Natural killer cell (primary cell): ENCODE data around the gene CLDN4. TPM values are rescaled to one million over a fixed set of nuclear protein-coding genes. Genes with fewer than 3 reads are reported as not detected.

Source experiments
- ATAC-seq, 3 donors: fragments of 150-1000 bp in 2 of 3; fragments of 200-7000 bp in 1 of 3; cut with Tn5 transposase; 1 replicate in 1 of 3; 2 replicates in 2 of 3; pipeline ENCODE4 v1.10.0; 2021; ENCODE audit warnings: mild to moderate bottlenecking in 2 of 3, moderate library complexity in 2 of 3
- DNase-seq, 2 donors: peaks; one replicate each; pipeline versions ENCODE4 v3.0.0 to v3.0.0-alpha.2; 2013 to 2021; ENCODE audit warnings: mixed read lengths in 1 of 2
- H3K27ac ChIP-seq: one replicate; pipeline ENCODE4 v1.5.1; 2013; ENCODE audit warnings: mild to moderate bottlenecking, low read length
- H3K27me3 ChIP-seq: one replicate; pipeline ENCODE4 v1.6.1; 2013; ENCODE audit warnings: low read length; ENCODE audit not compliant: control insufficient read depth, insufficient read depth
- H3K36me3 ChIP-seq: one replicate; pipeline ENCODE4 v1.6.1; 2013; ENCODE audit warnings: low read length; ENCODE audit not compliant: control insufficient read depth, insufficient read depth
- H3K4me1 ChIP-seq: one replicate; pipeline ENCODE4 v1.6.1; 2013; ENCODE audit warnings: low read length; ENCODE audit not compliant: control insufficient read depth, insufficient read depth
- H3K4me3 ChIP-seq: one replicate; pipeline ENCODE4 v1.5.1; 2013; ENCODE audit warnings: low read length
- H3K9me3 ChIP-seq: one replicate; pipeline ENCODE4 v1.6.1; 2013; ENCODE audit warnings: low read length; ENCODE audit not compliant: control insufficient read depth, insufficient read depth
- H3K27ac Mint-ChIP-seq, 2 donors: one replicate each; pipeline ENCODE4 v1.8.0; 2022; ENCODE audit warnings: mild to moderate bottlenecking in 2 of 2, mixed read lengths in 2 of 2, moderate library complexity in 1 of 2
- H3K27me3 Mint-ChIP-seq, 2 donors: one replicate each; pipeline ENCODE4 v1.8.0; 2022; ENCODE audit warnings: low read depth in 2 of 2, mixed read lengths in 2 of 2
- H3K36me3 Mint-ChIP-seq: one replicate; pipeline ENCODE4 v1.8.0; 2022; ENCODE audit warnings: mixed read lengths
- H3K4me1 Mint-ChIP-seq, 2 donors: one replicate each; pipeline ENCODE4 v1.8.0; 2022; ENCODE audit warnings: mixed read lengths in 2 of 2
- H3K4me3 Mint-ChIP-seq: one replicate; pipeline ENCODE4 v1.8.0; 2022; ENCODE audit warnings: mild to moderate bottlenecking, moderate library complexity, mixed read lengths
- H3K9me3 Mint-ChIP-seq, 2 donors: one replicate each; pipeline ENCODE4 v1.8.0; 2022; ENCODE audit warnings: mixed read lengths in 2 of 2
- WGBS: methylation state at CpG from one replicate; pipeline ENCODE4 v1.1.7; 2013; ENCODE audit warnings: missing lambda C conversion rate; ENCODE audit not compliant: insufficient coverage; 5-methylcytosine and 5-hydroxymethylcytosine counted together
- intact Hi-C: fragments of 100-400 bp; cut with micrococcal nuclease; formaldehyde crosslinking; loops from one replicate; pipeline ENCODE4 v1.14.2; 2022
- total RNA-seq, 4 donors: library from RNA; stranded (reverse); fragments of 120-200 nt in 1 of 4; gene quantifications; one replicate each; pipeline versions ENCODE4 v1.2.3 to v1.2.4, GENCODE V29; 2013 to 2022
- TF ChIP-seq, protein P1 (sequence below): fragments of 200-600 bp; IDR thresholded peaks from one replicate; pipeline ENCODE4 v1.8.0; 2022; ENCODE audit warnings: antibody characterized with exemption

Gene CLDN4
- total RNA-seq, 3 donors from 2014 or later (not counting 1 experiment from before 2014, with no cell fraction given), result 0.09 to 0.30 (median 0.20) TPM

GRCh38 chr7:73869011-73869798 lies 38.4 kb downstream of the CLDN4 start:
- TF ChIP-seq, protein P1, sequence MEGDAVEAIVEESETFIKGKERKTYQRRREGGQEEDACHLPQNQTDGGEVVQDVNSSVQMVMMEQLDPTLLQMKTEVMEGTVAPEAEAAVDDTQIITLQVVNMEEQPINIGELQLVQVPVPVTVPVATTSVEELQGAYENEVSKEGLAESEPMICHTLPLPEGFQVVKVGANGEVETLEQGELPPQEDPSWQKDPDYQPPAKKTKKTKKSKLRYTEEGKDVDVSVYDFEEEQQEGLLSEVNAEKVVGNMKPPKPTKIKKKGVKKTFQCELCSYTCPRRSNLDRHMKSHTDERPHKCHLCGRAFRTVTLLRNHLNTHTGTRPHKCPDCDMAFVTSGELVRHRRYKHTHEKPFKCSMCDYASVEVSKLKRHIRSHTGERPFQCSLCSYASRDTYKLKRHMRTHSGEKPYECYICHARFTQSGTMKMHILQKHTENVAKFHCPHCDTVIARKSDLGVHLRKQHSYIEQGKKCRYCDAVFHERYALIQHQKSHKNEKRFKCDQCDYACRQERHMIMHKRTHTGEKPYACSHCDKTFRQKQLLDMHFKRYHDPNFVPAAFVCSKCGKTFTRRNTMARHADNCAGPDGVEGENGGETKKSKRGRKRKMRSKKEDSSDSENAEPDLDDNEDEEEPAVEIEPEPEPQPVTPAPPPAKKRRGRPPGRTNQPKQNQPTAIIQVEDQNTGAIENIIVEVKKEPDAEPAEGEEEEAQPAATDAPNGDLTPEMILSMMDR, result no peak
- no peaks in the 10 kb centered on the region for H3K36me3 ChIP-seq
- intact Hi-C loops, result no loop called here
- no peak overlapping the region for H3K27ac ChIP-seq
- H3K4me1 ChIP-seq, result no peaks in the 10 kb centered on the region
- Mint-ChIP-seq H3K36me3 (no peaks in the 10 kb centered on the region), H3K4me1 (no peaks in the 10 kb centered on the region), H3K27ac (no peak overlapping the region), H3K4me3 (no peak overlapping the region), H3K27me3 (no peaks in the 10 kb centered on the region), H3K9me3 (no peaks in the 10 kb centered on the region)
- no peaks in the 10 kb centered on the region for H3K27me3 ChIP-seq
- H3K9me3 ChIP-seq, result no peaks in the 10 kb centered on the region
- DNase-seq (no peak), ATAC-seq (no peak)
- WGBS, result 88% methylated on average over 23 of the region's 24 CpGs
- H3K4me3 ChIP-seq, result no peak overlapping the region

DNA sequence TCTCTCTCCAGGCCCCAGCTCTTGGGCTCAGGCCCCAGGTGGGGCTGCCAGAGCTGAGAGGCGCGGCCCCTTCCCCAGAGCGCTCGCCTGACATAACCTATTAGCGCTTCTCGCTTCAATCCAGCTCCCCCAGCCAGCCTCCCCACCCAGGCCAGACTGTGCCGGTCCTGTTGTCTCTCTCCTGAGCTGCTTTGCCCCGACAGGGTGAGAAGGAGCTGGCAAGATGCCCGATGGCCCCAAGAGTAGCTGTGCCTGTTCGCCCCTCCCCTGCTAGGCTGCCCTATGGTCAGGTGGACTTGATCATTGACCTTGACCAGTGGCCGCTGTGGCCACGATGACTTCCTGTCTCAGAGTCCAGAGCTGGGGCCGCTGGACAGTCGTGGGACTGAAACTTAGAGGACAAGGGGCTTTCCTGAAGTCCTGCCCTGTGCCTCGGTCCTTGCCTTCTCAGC lies 39.3 kb downstream of the CLDN4 start:
- intact Hi-C loops, result no loop called here
- H3K27ac Mint-ChIP-seq, result no peak overlapping the region
- Histone ChIP-seq H3K4me1 (no peaks in the 10 kb centered on the region), H3K9me3 (no peaks in the 10 kb centered on the region), H3K36me3 (no peaks in the 10 kb centered on the region), H3K27ac (no peak overlapping the region), H3K27me3 (no peaks in the 10 kb centered on the region), H3K4me3 (no peak overlapping the region)
- H3K27me3 Mint-ChIP-seq, result no peaks in the 10 kb centered on the region
- no peak overlapping the region for H3K4me3 Mint-ChIP-seq
- DNase-seq, result no peak
- 77% methylated on average over 15 of the region's 15 CpGs for WGBS
- no peaks in the 10 kb centered on the region for H3K4me1 Mint-ChIP-seq
- no peaks in the 10 kb centered on the region for H3K9me3 Mint-ChIP-seq
- no peak for ATAC-seq
- H3K36me3 Mint-ChIP-seq, result no peaks in the 10 kb centered on the region
- TF ChIP-seq, protein P1, result no peak

- Mint-ChIP-seq H3K36me3 (no peaks in the 10 kb centered on the region), H3K27me3 (no peaks in the 10 kb centered on the region), H3K9me3 (no peaks in the 10 kb centered on the region), H3K4me1 (no peaks in the 10 kb centered on the region), H3K4me3 (no peak overlapping the region), H3K27ac (no peak overlapping the region)
- no peak overlapping the region for H3K4me3 ChIP-seq
- H3K36me3 ChIP-seq, result no peaks in the 10 kb centered on the region
- intact Hi-C loops, result no loop called here
- ATAC-seq (peak in 1 of 3 donors; percentile 34), DNase-seq (no peak)
- H3K4me1 ChIP-seq, result no peaks in the 10 kb centered on the region
- H3K9me3 ChIP-seq, result no peaks in the 10 kb centered on the region
- no peaks in the 10 kb centered on the region for H3K27me3 ChIP-seq
- WGBS, result 88% methylated on average over 20 of the region's 20 CpGs
- no peak overlapping the region for H3K27ac ChIP-seq
- TF ChIP-seq, protein P1, result no peak
Observed at GRCh38 chr7:73871163-73872011, 40.6 kb downstream of the CLDN4 start.
